Neural cell (in vitro differentiated cells): ENCODE measurements around the gene FN1. TPM values are rescaled to one million over a fixed set of nuclear protein-coding genes. Genes with fewer than 3 reads are reported as not detected.

Source experiments
- H2AFZ ChIP-seq: fragments of 200-600, 300-800 bp; sonication (generic), shearing (Covaris generic); 2 replicates; pipeline ENCODE4 v1.6.0; 2014; ENCODE audit warnings: low read depth, mild to moderate bottlenecking, antibody characterized with exemption, low read length, moderate library complexity
- H3F3A ChIP-seq: fragments of 200-600 bp; shearing (Covaris generic); 2 replicates; pipeline ENCODE4 v1.6.1; 2016; ENCODE audit warnings: mild to moderate bottlenecking, moderate library complexity, mixed read lengths, antibody characterized with exemption, low read length; ENCODE audit not compliant: insufficient read depth, poor library complexity, severe bottlenecking
- H3K27ac ChIP-seq: fragments of 200-600, 300-800 bp; sonication (generic), shearing (Covaris generic); 2 replicates; pipeline ENCODE4 v1.5.1; 2014; ENCODE audit warnings: mild to moderate bottlenecking, low read length, moderate library complexity
- H3K27me3 ChIP-seq: fragments of 300-800, 200-600 bp; sonication (generic), shearing (Covaris generic); 2 replicates; pipeline ENCODE4 v1.6.0; 2014; ENCODE audit warnings: mild to moderate bottlenecking, low read depth, low read length, moderate library complexity; ENCODE audit not compliant: insufficient read depth
- H3K36me3 ChIP-seq: fragments of 300-800, 200-600 bp; sonication (generic), shearing (Covaris generic); 2 replicates; pipeline ENCODE4 v1.5.1; 2014; ENCODE audit warnings: mild to moderate bottlenecking, antibody characterized with exemption, low read length, moderate library complexity; ENCODE audit not compliant: insufficient read depth
- H3K4me2 ChIP-seq: fragments of 300-800, 200-600 bp; sonication (generic), shearing (Covaris generic); 2 replicates; pipeline ENCODE4 v1.6.0; 2014; ENCODE audit warnings: mild to moderate bottlenecking, low read length
- H3K4me3 ChIP-seq: fragments of 300-800, 200-600 bp; sonication (generic), shearing (Covaris generic); 2 replicates; pipeline ENCODE4 v1.5.1; 2014; ENCODE audit warnings: mild to moderate bottlenecking, low read length, moderate library complexity
- H3K79me2 ChIP-seq: fragments of 200-600 bp; shearing (Covaris generic); replicated peaks from 2 replicates; pipeline ENCODE4 v1.6.0; 2014; ENCODE audit warnings: mild to moderate bottlenecking, low read length, moderate library complexity; ENCODE audit not compliant: insufficient read depth
- H3K9ac ChIP-seq: fragments of 300-800, 200-600 bp; sonication (generic), shearing (Covaris generic); 2 replicates; pipeline ENCODE4 v1.6.1; 2016; ENCODE audit warnings: mild to moderate bottlenecking, low read length, mixed read lengths
- H3K9me2 ChIP-seq: fragments of 200-600 bp; shearing (Covaris generic); 2 replicates; pipeline ENCODE4 v1.6.1; 2016; ENCODE audit warnings: mild to moderate bottlenecking, low read length, mixed read lengths; ENCODE audit not compliant: insufficient read depth
- H3K9me3 ChIP-seq: fragments of 200-600, 300-800 bp; sonication (generic), shearing (Covaris generic); 2 replicates; pipeline ENCODE4 v1.6.1; 2016; ENCODE audit warnings: mild to moderate bottlenecking, mixed run types, low read length, moderate library complexity, mixed read lengths
- H4K20me1 ChIP-seq: fragments of 200-600 bp; shearing (Covaris generic); 2 replicates; pipeline ENCODE4 v1.6.1; 2016; ENCODE audit warnings: mild to moderate bottlenecking, mixed run types; ENCODE audit not compliant: insufficient read depth
- CTCF ChIP-seq: fragments of 450-650 bp; IDR thresholded peaks from 2 replicates; pipeline ENCODE4 v1.5.1; 2014; ENCODE audit warnings: antibody characterized with exemption, mild to moderate bottlenecking, moderate library complexity; ENCODE audit not compliant: poor library complexity, severe bottlenecking
- EP300 ChIP-seq: fragments of 450-650 bp; conservative IDR thresholded peaks from 2 replicates; pipeline ENCODE4 v1.6.1; 2014; ENCODE audit warnings: antibody characterized with exemption, mild to moderate bottlenecking, moderate library complexity; ENCODE audit not compliant: poor library complexity, severe bottlenecking
- EZH2 ChIP-seq: fragments of 200-600, 300-800 bp; shearing (Covaris generic), sonication (generic); IDR thresholded peaks from 2 replicates; pipeline ENCODE4 v1.6.1; 2014; ENCODE audit warnings: antibody characterized with exemption, low read length, borderline replicate concordance, mild to moderate bottlenecking; ENCODE audit not compliant: insufficient read depth, poor library complexity, severe bottlenecking
- MXI1 ChIP-seq: fragments of 450-650 bp; conservative IDR thresholded peaks from 2 replicates; pipeline ENCODE4 v1.6.1; 2014; ENCODE audit warnings: antibody characterized with exemption, mild to moderate bottlenecking; ENCODE audit not compliant: poor library complexity, severe bottlenecking
- POLR2AphosphoS5 ChIP-seq: IDR thresholded peaks from 2 replicates; pipeline ENCODE4 v1.6.1; 2012
- RAD21 ChIP-seq: fragments of 450-650 bp; conservative IDR thresholded peaks from 2 replicates; pipeline ENCODE4 v1.6.1; 2014; ENCODE audit warnings: antibody characterized with exemption, mild to moderate bottlenecking, moderate library complexity
- REST ChIP-seq: IDR thresholded peaks from 2 replicates; pipeline ENCODE4 v1.6.1; 2012; ENCODE audit warnings: borderline replicate concordance
- SMC3 ChIP-seq: fragments of 450-650 bp; conservative IDR thresholded peaks from 2 replicates; pipeline ENCODE4 v1.6.1; 2014; ENCODE audit warnings: antibody characterized with exemption, mild to moderate bottlenecking, moderate library complexity; ENCODE audit not compliant: poor library complexity
- TAF1 ChIP-seq: IDR thresholded peaks from 2 replicates; pipeline ENCODE4 v1.6.1; 2012; ENCODE audit warnings: low read depth
- polyA plus RNA-seq: library from polyadenylated mRNA; depleted of rRNA; stranded (reverse); fragments of >200 nt; gene quantifications from 2 replicates; pipeline ENCODE4 v1.2.3, GENCODE V29; 2014

FN1 gene
- polyA plus RNA-seq, 1 donor from 2014 or later = 0.93 TPM

GRCh38 chr2:215452725-215453124 is 16.9 kb upstream of the FN1 start (continued):
- TF ChIP-seq POLR2AphosphoS5 = no peak

GRCh38 chr2:215451012-215451756 is 15.3 kb upstream of the FN1 start:
- H2AFZ ChIP-seq = no peak overlapping the region
- no peaks in the 10 kb centered on the region for H3K27me3 ChIP-seq
- H3K9me3 ChIP-seq = no peaks in the 10 kb centered on the region
- H3K27ac ChIP-seq = no peak overlapping the region
- no peaks in the 10 kb centered on the region for H4K20me1 ChIP-seq
- no peaks in the 10 kb centered on the region for H3K36me3 ChIP-seq
- no peaks in the 10 kb centered on the region for H3K79me2 ChIP-seq
- no peaks in the 10 kb centered on the region for H3K9me2 ChIP-seq
- TF ChIP-seq EP300 (no peak), EZH2 (no peak), TAF1 (no peak), MXI1 (no peak), RAD21 (no peak), REST (no peak), POLR2AphosphoS5 (no peak), CTCF (no peak)
- no peak overlapping the region for H3K4me2 ChIP-seq
- no peaks in the 10 kb centered on the region for H3F3A ChIP-seq
- H3K9ac ChIP-seq = no peak overlapping the region
- no peak overlapping the region for H3K4me3 ChIP-seq

- no peaks in the 10 kb centered on the region for H3K36me3 ChIP-seq
- H2AFZ ChIP-seq = no peak overlapping the region
- H3K9me2 ChIP-seq = no peaks in the 10 kb centered on the region
- no peak overlapping the region for H3K4me2 ChIP-seq
- TF ChIP-seq EZH2 = no peak
- no peak for TF ChIP-seq CTCF
- no peak for TF ChIP-seq SMC3
- TF ChIP-seq MXI1 = no peak
- TF ChIP-seq POLR2AphosphoS5 = no peak
- TF ChIP-seq RAD21 = no peak
- TF ChIP-seq TAF1 = no peak
- no peak for TF ChIP-seq EP300
- TF ChIP-seq REST = no peak
- H4K20me1 ChIP-seq = no peaks in the 10 kb centered on the region
- H3K79me2 ChIP-seq = no peaks in the 10 kb centered on the region
- H3K27ac ChIP-seq = no peak overlapping the region
- H3F3A ChIP-seq = no peaks in the 10 kb centered on the region
- no peaks in the 10 kb centered on the region for H3K9me3 ChIP-seq
- H3K4me3 ChIP-seq = no peak overlapping the region
- no peaks in the 10 kb centered on the region for H3K27me3 ChIP-seq
- H3K9ac ChIP-seq = no peak overlapping the region
These were observed 14.5 kb upstream of the FN1 start for GRCh38 chr2:215450188-215451011.
